Mesothelial cell of epicardium (in vitro differentiated cells): Measurements from ENCODE around the gene IARS2. TPM values are rescaled to one million over a fixed set of nuclear protein-coding genes. Genes with fewer than 3 reads are reported as not detected.
"Not testable (repeated sequence)": the region's sequence is repeated elsewhere in the genome, so short reads cannot be mapped to it uniquely, and the experiment has no call there.

Experiments used
- DNase-seq, 2 experiments: peaks; one replicate each; pipeline ENCODE4 v3.0.0; 2021; ENCODE audit warnings: low spot score in 2 of 2; ENCODE audit not compliant: unreplicated experiment in 2 of 2
- H3K27ac Mint-ChIP-seq: 2 replicates; pipeline ENCODE4 v1.8.0; 2021; ENCODE audit warnings: mixed read lengths
- H3K27me3 Mint-ChIP-seq: 2 replicates; pipeline ENCODE4 v1.8.0; 2021; ENCODE audit warnings: low read depth, mixed read lengths
- H3K36me3 Mint-ChIP-seq: 2 replicates; pipeline ENCODE4 v1.8.0; 2021; ENCODE audit warnings: mixed read lengths
- H3K4me1 Mint-ChIP-seq: 2 replicates; pipeline ENCODE4 v1.8.0; 2021; ENCODE audit warnings: mixed read lengths
- H3K4me3 Mint-ChIP-seq: 2 replicates; pipeline ENCODE4 v1.8.0; 2021; ENCODE audit warnings: mild to moderate bottlenecking, moderate library complexity, mixed read lengths
- H3K9me3 Mint-ChIP-seq: 2 replicates; pipeline ENCODE4 v1.8.0; 2021; ENCODE audit warnings: mixed read lengths
- CTCF ChIP-seq: fragments of 200-600 bp; sonication (generic); IDR thresholded peaks from one replicate; pipeline ENCODE4 v1.5.0; 2021; ENCODE audit warnings: antibody characterized with exemption; ENCODE audit not compliant: unreplicated experiment
- total RNA-seq: library from RNA; stranded (reverse); gene quantifications from 3 replicates; pipeline ENCODE4 v1.2.1, GENCODE V29; 2021

IARS2 gene
- total RNA-seq, 1 donor from 2014 or later: 60.4 TPM

GRCh38 chr1:220166853-220167252 lies 72.9 kb downstream of the IARS2 start:
- H3K36me3 Mint-ChIP-seq: peaks cover 37% of the 10 kb centered on the region
- TF ChIP-seq CTCF: no peak
- no peak overlapping the region for H3K4me3 Mint-ChIP-seq
- peaks cover 4% of the 10 kb centered on the region for H3K9me3 Mint-ChIP-seq
- no peak overlapping the region for H3K27ac Mint-ChIP-seq
- no peaks in the 10 kb centered on the region for H3K4me1 Mint-ChIP-seq
- no peak for DNase-seq
- H3K27me3 Mint-ChIP-seq: no peaks in the 10 kb centered on the region

GRCh38 chr1:220169887-220170286 lies 76.0 kb downstream of the IARS2 start:
- not testable (repeated sequence) for H3K9me3 Mint-ChIP-seq, H3K27ac Mint-ChIP-seq

GRCh38 chr1:220170836-220171526 lies 77.0 kb downstream of the IARS2 start:
- Mint-ChIP-seq H3K36me3 (peaks cover 52% of the 10 kb centered on the region), H3K27ac (no peak overlapping the region)
- TF ChIP-seq CTCF: no peak

More at GRCh38 chr1:220169887-220170286, 76.0 kb downstream of the IARS2 start:
- H3K27me3 Mint-ChIP-seq, H3K4me3 Mint-ChIP-seq, DNase-seq, H3K4me1 Mint-ChIP-seq: not testable (repeated sequence)
- H3K36me3 Mint-ChIP-seq: peaks cover 47% of the 10 kb centered on the region

GRCh38 chr1:220176540-220176939 lies 82.6 kb downstream of the IARS2 start:
- peaks cover 54% of the 10 kb centered on the region for H3K36me3 Mint-ChIP-seq
- H3K4me1 Mint-ChIP-seq: no peaks in the 10 kb centered on the region
- H3K27me3 Mint-ChIP-seq: no peaks in the 10 kb centered on the region
- H3K27ac Mint-ChIP-seq: no peak overlapping the region
- DNase-seq: no peak
- H3K4me3 Mint-ChIP-seq: no peak overlapping the region
- H3K9me3 Mint-ChIP-seq: peaks cover 9% of the 10 kb centered on the region
- TF ChIP-seq CTCF: no peak

More at GRCh38 chr1:220170836-220171526, 77.0 kb downstream of the IARS2 start:
- Mint-ChIP-seq H3K4me3 (no peak overlapping the region), H3K9me3 (peaks cover 4% of the 10 kb centered on the region), H3K4me1 (no peaks in the 10 kb centered on the region), H3K27me3 (no peaks in the 10 kb centered on the region)
- DNase-seq: no peak

- peaks cover 9% of the 10 kb centered on the region for H3K4me1 Mint-ChIP-seq
- H3K27me3 Mint-ChIP-seq: no peaks in the 10 kb centered on the region
- H3K9me3 Mint-ChIP-seq: peaks cover 9% of the 10 kb centered on the region
- DNase-seq: no peak
- peaks cover 37% of the 10 kb centered on the region for H3K36me3 Mint-ChIP-seq
- no peak for TF ChIP-seq CTCF
- peak overlapping the region; percentile 92 for H3K27ac Mint-ChIP-seq
- no peak overlapping the region for H3K4me3 Mint-ChIP-seq
These were observed 88.2 kb downstream of the IARS2 start for GRCh38 chr1:220182111-220182510.

GRCh38 chr1:220182656-220183055 lies 88.7 kb downstream of the IARS2 start:
- Mint-ChIP-seq H3K36me3 (peaks cover 34% of the 10 kb centered on the region), H3K4me1 (peaks cover 9% of the 10 kb centered on the region), H3K9me3 (peaks cover 9% of the 10 kb centered on the region), H3K27me3 (no peaks in the 10 kb centered on the region), H3K27ac (peak overlapping the region; percentile 92), H3K4me3 (no peak overlapping the region)
- no peak for TF ChIP-seq CTCF
- no peak for DNase-seq
